HL-60 (cell line): Measurements from ENCODE around the gene ST3GAL4.

ENCODE experiments used
- DNase-seq, 2 experiments: peaks; one replicate each; pipeline ENCODE4 v3.0.0-alpha.2; 2010 to 2020; ENCODE audit warnings: low read depth in 1 of 2, low spot score in 1 of 2
- H3K27ac ChIP-seq: fragments of 250-450 bp; sonication (Bioruptor Pico); replicated peaks from 2 replicates; pipeline ENCODE4 v1.5.1; 2020; ENCODE audit warnings: mild to moderate bottlenecking, moderate library complexity
- H3K27me3 ChIP-seq: fragments of 250-450 bp; sonication (Bioruptor Pico); 2 replicates; pipeline ENCODE4 v1.5.1; 2021; ENCODE audit warnings: mild to moderate bottlenecking, moderate library complexity; ENCODE audit not compliant: insufficient read depth, poor library complexity, severe bottlenecking
- H3K4me3 ChIP-seq: replicated peaks from 2 replicates; pipeline ENCODE4 v1.5.1; 2011; ENCODE audit warnings: mild to moderate bottlenecking, control low read depth, low read length; ENCODE audit not compliant: insufficient read depth
- CTCF ChIP-seq: IDR thresholded peaks from one replicate; pipeline ENCODE4 v1.5.1; 2011; ENCODE audit warnings: low read length, control low read depth, inconsistent platforms; ENCODE audit not compliant: insufficient read depth
- GABPA ChIP-seq: IDR thresholded peaks from 2 replicates; pipeline ENCODE4 v1.6.1; 2012; ENCODE audit warnings: low read depth
- POLR2AphosphoS5 ChIP-seq: IDR thresholded peaks from 2 replicates; pipeline ENCODE4 v1.6.1; 2012; ENCODE audit warnings: low read depth
- SPI1 ChIP-seq: IDR thresholded peaks from 2 replicates; pipeline ENCODE4 v1.6.1; 2012; ENCODE audit warnings: low read depth, mild to moderate bottlenecking, borderline replicate concordance
- TF ChIP-seq, protein P1 (sequence below): IDR thresholded peaks from 2 replicates; pipeline ENCODE4 v1.6.1; 2012; ENCODE audit warnings: low read depth; ENCODE audit not compliant: insufficient replicate concordance

Gene ST3GAL4

DNA sequence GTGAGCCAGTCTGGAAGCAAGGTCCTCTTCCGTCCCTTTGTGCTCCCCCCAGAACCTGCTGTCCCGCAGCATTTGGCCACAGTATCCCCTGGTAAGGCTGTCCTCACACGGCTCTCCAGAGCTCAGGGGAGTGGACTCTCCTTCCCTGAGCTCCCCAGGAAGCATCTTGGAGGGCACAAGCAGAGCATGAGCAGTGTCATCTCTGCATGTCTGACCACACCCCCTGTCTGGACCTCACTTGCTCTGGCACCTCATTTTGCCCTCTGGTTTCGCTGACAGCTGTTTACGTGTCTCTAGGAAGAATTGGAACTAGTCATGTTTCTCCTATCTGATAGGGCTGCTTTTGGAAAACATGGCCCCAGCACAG, 36.1 kb upstream of the ST3GAL4 start:
- Histone ChIP-seq H3K27ac (peak overlapping the region; percentile 83), H3K4me3 (no peak overlapping the region), H3K27me3 (no peaks in the 10 kb centered on the region)
- TF ChIP-seq CTCF = no peak
- TF ChIP-seq, protein P1, sequence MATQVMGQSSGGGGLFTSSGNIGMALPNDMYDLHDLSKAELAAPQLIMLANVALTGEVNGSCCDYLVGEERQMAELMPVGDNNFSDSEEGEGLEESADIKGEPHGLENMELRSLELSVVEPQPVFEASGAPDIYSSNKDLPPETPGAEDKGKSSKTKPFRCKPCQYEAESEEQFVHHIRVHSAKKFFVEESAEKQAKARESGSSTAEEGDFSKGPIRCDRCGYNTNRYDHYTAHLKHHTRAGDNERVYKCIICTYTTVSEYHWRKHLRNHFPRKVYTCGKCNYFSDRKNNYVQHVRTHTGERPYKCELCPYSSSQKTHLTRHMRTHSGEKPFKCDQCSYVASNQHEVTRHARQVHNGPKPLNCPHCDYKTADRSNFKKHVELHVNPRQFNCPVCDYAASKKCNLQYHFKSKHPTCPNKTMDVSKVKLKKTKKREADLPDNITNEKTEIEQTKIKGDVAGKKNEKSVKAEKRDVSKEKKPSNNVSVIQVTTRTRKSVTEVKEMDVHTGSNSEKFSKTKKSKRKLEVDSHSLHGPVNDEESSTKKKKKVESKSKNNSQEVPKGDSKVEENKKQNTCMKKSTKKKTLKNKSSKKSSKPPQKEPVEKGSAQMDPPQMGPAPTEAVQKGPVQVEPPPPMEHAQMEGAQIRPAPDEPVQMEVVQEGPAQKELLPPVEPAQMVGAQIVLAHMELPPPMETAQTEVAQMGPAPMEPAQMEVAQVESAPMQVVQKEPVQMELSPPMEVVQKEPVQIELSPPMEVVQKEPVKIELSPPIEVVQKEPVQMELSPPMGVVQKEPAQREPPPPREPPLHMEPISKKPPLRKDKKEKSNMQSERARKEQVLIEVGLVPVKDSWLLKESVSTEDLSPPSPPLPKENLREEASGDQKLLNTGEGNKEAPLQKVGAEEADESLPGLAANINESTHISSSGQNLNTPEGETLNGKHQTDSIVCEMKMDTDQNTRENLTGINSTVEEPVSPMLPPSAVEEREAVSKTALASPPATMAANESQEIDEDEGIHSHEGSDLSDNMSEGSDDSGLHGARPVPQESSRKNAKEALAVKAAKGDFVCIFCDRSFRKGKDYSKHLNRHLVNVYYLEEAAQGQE = no peak
- TF ChIP-seq GABPA = no peak
- TF ChIP-seq POLR2AphosphoS5 = no peak
- no peak for TF ChIP-seq SPI1
- no peak for DNase-seq

DNA sequence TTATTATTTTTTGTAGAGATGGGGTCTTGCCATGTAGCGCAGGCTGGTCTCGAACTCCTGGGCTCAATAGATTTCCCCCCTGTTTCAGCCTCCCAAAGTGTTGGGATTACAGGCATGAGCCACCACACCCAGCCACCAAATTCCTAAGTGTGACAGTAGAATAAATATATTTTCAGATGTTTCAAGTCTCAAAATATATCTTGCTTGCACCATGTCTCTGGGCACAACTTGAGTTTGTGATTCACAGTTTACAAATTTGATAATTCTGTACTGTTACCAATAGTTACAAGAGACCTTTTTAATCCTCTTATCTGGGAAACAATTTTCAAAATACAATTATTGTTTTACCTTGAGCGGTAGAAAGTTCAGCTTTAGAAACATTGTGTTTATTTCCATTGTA, 32.5 kb upstream of the ST3GAL4 start:
- Histone ChIP-seq H3K27me3 (no peaks in the 10 kb centered on the region), H3K27ac (no peak overlapping the region), H3K4me3 (no peak overlapping the region)
- DNase-seq = no peak
- no peak for TF ChIP-seq POLR2AphosphoS5

- H3K27ac ChIP-seq = peak overlapping the region; percentile 23
- no peak overlapping the region for H3K4me3 ChIP-seq
- H3K27me3 ChIP-seq = no peaks in the 10 kb centered on the region
- DNase-seq = no peak
- no peak for TF ChIP-seq POLR2AphosphoS5
- TF ChIP-seq SPI1 = no peak
- no peak for TF ChIP-seq GABPA
- TF ChIP-seq, protein P1 = no peak
- no peak for TF ChIP-seq CTCF
Measured at GRCh38 chr11:126327281-126328000, 28.0 kb upstream of the ST3GAL4 start.

DNA sequence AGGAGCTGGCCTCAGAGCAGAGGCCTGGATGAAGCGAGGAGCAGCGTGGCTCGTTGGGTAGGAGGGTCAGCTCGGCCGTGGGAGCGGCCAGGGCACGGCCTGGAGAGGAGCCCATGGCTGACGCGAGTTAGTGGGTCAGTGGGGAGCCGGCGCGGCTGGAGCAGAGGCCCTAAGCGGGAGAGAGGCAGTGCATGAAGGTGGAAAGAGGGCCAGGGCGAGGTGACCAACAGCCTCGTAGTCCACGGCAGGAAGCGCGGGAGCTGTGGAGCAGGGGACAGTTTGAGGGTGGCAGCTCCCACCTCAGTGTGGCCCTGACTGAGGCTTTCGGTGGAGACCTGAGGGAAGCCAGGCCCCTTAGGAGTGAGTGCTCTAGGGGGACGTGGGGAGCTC, 27.5 kb upstream of the ST3GAL4 start:
- peak overlapping the region; percentile 23 for H3K27ac ChIP-seq

More for the DNA sequence above, 27.5 kb upstream of the ST3GAL4 start:
- TF ChIP-seq GABPA = no peak
- TF ChIP-seq POLR2AphosphoS5 = no peak
- TF ChIP-seq SPI1 = no peak
- TF ChIP-seq CTCF = no peak
- TF ChIP-seq, protein P1 = no peak
- Histone ChIP-seq H3K4me3 (no peak overlapping the region), H3K27me3 (no peaks in the 10 kb centered on the region)
- DNase-seq = no peak
